Skin epidermis (tissue), 12 donors: ENCODE data around the gene PNO1.
"Not testable (repeated sequence)": the region's sequence is repeated elsewhere in the genome, so short reads cannot be mapped to it uniquely, and the experiment has no call there.

ENCODE experiments used
- H3K27ac ChIP-seq, 21 experiments: fragments of 200-600 bp; sonication (generic) in 11 of 21; one replicate each; pipeline ENCODE4 v1.5.0; 2020; ENCODE audit warnings: mild to moderate bottlenecking in 3 of 21, inconsistent platforms in 2 of 21, moderate library complexity in 2 of 21
- H3K4me3 ChIP-seq, 7 experiments: fragments of 200-600 bp; sonication (generic) in 2 of 7; one replicate each; pipeline ENCODE4 v1.5.0; 2020; ENCODE audit warnings: inconsistent platforms in 2 of 7, mild to moderate bottlenecking in 2 of 7, moderate library complexity in 1 of 7

PNO1 gene

DNA sequence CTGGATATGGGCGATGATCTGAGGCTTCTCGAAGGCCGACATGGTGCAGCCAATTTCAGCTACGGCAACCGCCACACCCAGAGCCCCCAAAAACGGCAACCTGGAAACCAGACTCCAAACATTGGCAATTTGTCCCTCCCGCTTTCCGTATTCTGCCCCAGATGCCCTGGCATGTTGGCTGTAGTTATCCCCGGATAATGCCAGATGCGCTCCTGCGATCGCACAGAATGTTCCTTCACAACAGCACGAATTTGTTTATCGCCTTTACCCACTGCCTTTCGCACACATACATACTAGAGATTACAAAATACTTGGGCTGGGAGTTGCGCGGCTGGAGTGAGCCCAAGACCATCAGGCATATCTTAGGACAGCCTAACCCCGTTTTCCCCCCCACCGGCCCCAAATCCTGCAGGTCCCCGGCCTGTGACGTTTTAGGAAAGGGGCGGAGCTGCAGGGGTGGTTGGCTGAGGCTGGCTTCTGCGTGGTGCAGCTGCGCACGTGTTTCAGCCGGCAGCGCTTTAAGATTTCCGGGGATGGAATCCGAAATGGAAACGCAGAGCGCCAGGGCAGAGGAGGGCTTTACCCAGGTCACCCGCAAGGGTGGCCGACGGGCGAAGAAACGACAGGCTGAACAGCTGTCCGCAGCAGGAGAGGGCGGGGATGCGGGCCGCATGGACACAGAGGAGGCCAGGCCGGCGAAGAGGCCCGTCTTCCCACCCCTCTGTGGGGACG, at the start of gene PNO1:
Gene PNO1 (plus strand): TSS at position 487 of the 732 bp plus-strand sequence. CDS start 47 bp downstream, at position 534.
- Histone ChIP-seq H3K4me3 (peak within 1 kb of the TSS; percentile 74 to 97 (median 87)), H3K27ac (peak within 1 kb of the TSS; percentile 54 to 98 (median 92))

- no peak overlapping the region for H3K27ac ChIP-seq
- H3K4me3 ChIP-seq: no peak overlapping the region
Observed at GRCh38 chr2:68108120-68108519, 49.6 kb upstream of the PNO1 start.

DNA sequence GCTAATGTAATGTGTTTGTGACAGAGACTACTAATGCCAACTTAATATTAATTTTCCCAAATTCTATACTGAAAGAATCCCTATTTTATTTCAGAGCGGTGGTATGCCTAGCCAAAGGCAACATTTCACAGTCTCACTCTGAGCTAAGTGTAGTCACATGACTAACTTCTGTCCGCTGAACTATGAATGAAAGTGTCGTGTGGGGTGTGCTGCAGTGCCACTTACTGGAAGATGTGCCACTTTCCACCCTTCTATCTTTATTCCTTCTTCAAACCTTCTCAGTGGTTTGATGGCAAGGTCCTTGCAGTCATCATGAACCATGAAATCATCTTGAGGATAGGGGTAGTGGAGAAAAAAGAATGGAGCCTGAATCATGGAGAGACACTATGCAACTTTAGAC, 47.6 kb upstream of the PNO1 start:
- no peak overlapping the region for H3K4me3 ChIP-seq
- H3K27ac ChIP-seq: no peak overlapping the region

- no peak overlapping the region for H3K27ac ChIP-seq
- H3K4me3 ChIP-seq: no peak overlapping the region
Observed at GRCh38 chr2:68115965-68116364, 41.7 kb upstream of the PNO1 start.

DNA sequence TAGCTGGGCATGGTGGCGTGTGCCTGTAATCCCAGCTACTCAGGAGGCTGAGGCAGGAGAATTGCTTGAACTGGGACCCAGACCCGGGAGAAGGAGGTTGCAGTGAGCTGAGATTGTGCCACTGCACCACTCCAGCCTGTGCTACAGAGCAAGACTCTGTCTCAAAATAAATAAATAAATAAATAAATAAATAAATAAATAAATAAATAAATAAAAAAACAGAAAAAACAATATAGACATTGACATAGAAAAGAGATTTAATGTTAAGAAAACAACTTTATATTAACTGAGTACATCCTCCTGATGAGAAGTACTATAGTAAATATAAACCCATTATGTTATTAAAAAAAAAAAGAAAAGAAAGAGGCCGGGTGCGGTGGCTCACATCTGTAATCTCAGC, 39.8 kb upstream of the PNO1 start:
- not testable (repeated sequence) for H3K27ac ChIP-seq

GRCh38 chr2:68118816-68119215, 38.9 kb upstream of the PNO1 start:
- Histone ChIP-seq H3K4me3 (no peak overlapping the region), H3K27ac (no peak overlapping the region)

More for the DNA sequence above, 39.8 kb upstream of the PNO1 start:
- not testable (repeated sequence) for H3K4me3 ChIP-seq

DNA sequence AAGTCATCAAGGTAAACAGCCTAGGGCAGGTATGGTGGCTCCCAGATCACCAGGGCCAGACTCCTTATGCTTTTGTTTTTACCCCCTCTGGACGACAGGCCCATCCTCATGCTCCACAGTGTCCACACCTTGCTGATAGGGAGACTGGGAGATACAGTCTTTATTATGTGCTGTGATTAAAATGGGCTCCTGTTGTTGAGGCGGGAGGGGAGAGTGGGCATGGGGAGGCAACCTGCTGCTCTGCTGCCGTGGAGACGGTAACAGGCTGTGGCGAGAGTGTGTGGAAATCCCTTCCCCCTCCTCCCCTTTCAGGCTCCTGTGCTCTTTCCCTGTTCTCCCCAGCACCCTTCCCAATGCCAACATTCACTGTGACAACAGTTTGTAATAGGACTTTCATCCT, 38.2 kb upstream of the PNO1 start:
- H3K4me3 ChIP-seq: no peak overlapping the region

GRCh38 chr2:68121873-68122679, 35.6 kb upstream of the PNO1 start:
- Histone ChIP-seq H3K4me3 (no peak overlapping the region), H3K27ac (no peak overlapping the region)

More for the DNA sequence above, 38.2 kb upstream of the PNO1 start:
- no peak overlapping the region for H3K27ac ChIP-seq

DNA sequence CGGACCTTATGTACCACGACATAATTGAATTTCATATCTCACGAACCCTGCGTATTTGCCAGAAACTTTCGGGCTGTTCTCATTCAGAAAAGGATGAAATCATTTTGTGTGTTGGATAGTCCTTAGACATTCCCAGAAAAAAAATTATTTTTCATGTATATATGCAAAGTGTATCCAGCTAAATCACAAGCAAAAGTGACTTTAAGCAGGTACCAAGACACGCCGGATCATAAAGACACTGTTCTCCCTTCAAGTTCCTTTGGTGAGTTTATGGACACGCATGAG, 35.1 kb upstream of the PNO1 start:
- Histone ChIP-seq H3K27ac (no peak overlapping the region), H3K4me3 (no peak overlapping the region)

DNA sequence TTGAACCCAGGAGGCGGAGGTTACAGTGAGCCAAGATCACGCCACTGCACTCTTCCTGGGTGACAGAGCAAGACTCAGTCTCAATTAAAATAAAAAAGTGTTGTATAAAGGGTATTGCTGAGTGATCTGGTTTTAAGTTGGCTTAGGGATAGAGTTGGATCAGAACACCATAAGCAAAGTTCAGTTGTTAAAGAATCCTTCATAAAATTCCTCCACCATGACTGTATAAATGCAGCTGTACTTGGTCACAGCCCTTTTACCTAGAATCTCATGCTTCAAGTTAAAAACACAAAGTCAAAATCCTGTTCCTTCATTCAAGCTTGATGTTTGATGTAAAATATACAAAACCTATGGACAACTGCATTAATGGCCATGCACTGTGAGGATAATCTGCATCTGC, 33.4 kb upstream of the PNO1 start:
- H3K27ac ChIP-seq: no peak overlapping the region
- H3K4me3 ChIP-seq: no peak overlapping the region

DNA sequence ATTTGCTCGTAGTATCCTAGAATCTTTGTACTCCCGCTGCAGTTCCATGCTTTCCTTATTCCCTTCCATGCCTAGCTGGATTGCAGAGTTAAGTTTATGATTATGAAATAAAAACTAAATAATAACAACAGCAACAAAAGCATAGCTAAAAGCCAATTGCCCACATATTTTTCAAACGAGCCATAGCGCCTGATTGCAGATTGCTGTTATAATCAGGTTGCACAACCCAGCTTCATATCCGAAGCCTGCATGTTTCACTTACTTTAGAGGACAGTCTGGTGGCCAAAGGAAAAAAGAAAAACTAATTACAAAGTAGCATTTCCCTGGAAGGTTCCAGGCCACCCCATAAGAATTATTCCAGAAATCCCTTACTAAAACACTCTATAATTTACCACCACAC, 31.9 kb upstream of the PNO1 start:
- H3K27ac ChIP-seq: no peak overlapping the region
- no peak overlapping the region for H3K4me3 ChIP-seq

DNA sequence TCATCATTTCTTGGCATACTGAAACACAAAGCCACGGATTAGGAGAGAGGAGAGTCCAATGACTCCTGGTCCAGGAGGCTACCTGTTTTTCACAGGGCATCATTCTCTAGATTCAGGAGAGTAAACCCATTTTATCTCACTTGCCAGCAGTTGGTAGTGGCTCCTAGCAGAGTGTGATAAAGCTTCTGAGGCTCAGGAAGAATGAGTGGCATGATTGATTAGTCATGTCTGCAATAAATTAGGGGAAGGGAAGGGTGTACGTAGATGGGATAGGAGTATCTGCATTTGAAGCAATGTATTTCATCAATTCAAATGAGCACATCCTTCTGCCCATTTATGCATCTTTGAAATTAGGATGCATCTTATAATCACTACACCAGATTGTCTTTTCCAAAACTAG, 31.1 kb upstream of the PNO1 start:
- Histone ChIP-seq H3K4me3 (no peak overlapping the region), H3K27ac (no peak overlapping the region)

GRCh38 chr2:68127358-68128242, 30.1 kb upstream of the PNO1 start:
- Histone ChIP-seq H3K27ac (peak overlapping the region in 1 of 21 experiments; percentile 6), H3K4me3 (no peak overlapping the region)

GRCh38 chr2:68134120-68134519, 23.6 kb upstream of the PNO1 start:
- H3K27ac ChIP-seq: no peak overlapping the region

DNA sequence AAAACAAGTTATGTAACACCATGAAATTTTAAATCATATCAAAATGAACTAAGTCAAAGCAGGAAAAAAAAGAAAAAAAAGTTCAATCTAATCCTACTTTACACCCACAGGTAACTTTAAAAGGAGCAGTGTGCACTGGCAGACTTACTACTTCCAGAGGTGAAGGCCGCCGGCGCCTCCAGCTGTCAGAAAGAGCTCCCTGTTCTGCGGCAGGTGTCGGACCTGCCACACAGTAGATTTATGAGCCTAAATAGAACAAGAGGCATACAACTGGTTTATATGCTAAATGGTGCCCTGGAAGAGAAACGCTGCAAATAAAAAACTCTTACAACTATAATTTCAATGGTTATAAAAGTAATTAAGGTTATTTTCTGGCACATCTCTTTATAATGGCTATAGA, 23.1 kb upstream of the PNO1 start:
- Histone ChIP-seq H3K4me3 (no peak overlapping the region), H3K27ac (no peak overlapping the region)

More at GRCh38 chr2:68134120-68134519, 23.6 kb upstream of the PNO1 start:
- no peak overlapping the region for H3K4me3 ChIP-seq

- Histone ChIP-seq H3K27ac (no peak overlapping the region), H3K4me3 (no peak overlapping the region)
Observed at GRCh38 chr2:68135448-68136320, 22.0 kb upstream of the PNO1 start.

DNA sequence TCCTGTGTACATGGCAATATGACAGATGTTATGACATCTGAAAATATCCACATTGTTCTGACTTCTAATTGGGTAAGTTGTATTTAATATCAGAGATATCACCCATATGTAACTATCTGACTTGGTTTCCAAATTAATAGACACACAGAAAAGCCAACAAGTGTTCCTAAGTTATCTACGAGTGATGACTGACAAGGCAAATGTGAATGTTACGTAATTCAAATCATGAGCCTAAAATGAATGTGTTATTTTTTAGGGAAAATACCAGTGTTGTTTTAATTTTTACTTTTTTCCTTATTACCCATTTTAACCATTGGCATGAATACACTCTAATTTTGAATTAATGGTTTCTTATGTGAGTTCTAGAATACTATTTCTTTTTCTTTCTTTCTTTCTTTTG, 15.8 kb upstream of the PNO1 start:
- Histone ChIP-seq H3K4me3 (no peak overlapping the region), H3K27ac (no peak overlapping the region)

DNA sequence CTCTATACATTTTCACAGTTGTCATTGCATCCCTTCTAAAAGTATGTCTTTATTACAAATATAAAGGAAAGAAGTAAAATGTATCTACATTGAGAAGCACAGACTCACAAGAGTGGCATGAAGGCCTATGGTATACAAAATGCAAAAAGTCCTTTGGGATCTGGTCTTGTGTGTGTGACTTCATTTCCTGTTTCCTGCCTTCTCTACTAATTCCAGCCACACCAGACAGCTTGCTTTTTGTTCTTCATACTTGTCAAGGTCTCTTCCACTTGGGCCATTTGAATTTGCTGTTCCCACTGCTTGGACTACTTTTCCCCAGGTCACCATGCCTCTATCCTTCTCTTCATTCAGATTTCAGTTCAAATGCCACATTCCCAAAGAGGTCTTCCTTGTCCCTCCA, 6.7 kb upstream of the PNO1 start:
- Histone ChIP-seq H3K27ac (no peak overlapping the region), H3K4me3 (no peak overlapping the region)

- peak overlapping the region in 7 of 21 experiments; percentile 5 to 70 (median 21) for H3K27ac ChIP-seq
- no peak overlapping the region for H3K4me3 ChIP-seq
Observed at GRCh38 chr2:68152681-68153347, 4.9 kb upstream of the PNO1 start.
